ENCODE data around the gene SPINK2. TPM values are rescaled to one million over a fixed set of nuclear protein-coding genes. Genes with fewer than 3 reads are reported as not detected.

The SPINK2 gene
- total and polyA plus RNA-seq, 2 of the 8 experiments (the other 6 are each of a cell fraction or from before 2014, with no cell fraction given) = 0.89 to 1.4 TPM

GRCh38 chr4:56840559-56840958 lies 19.1 kb upstream of the SPINK2 start:
- no peaks in the 10 kb centered on the region for H3K79me2 ChIP-seq (ENCODE audit: control insufficient read depth in 1 of 2, insufficient read depth in 2 of 2, low read length in 2 of 2)
- H2BK20ac ChIP-seq (ENCODE audit: low read length) = no peak overlapping the region
- H3K23ac ChIP-seq (ENCODE audit: insufficient read length) = no peak overlapping the region
- H3K4me3 ChIP-seq (ENCODE audit: extremely low read depth in 1 of 4, insufficient read depth in 2 of 4, low read depth in 3 of 4, low read length in 4 of 4) = no peak overlapping the region
- no peak overlapping the region for H2BK5ac ChIP-seq (ENCODE audit: low read depth, low read length)
- no peak overlapping the region for H3K18ac ChIP-seq (ENCODE audit: extremely low read depth, low read length)
- H3K23me2 ChIP-seq (ENCODE audit: low read depth, low read length) = peaks cover 2% of the 10 kb centered on the region; the same call in 1 of the 2 replicates
- H3K27me3 ChIP-seq (replicated peaks in 1 of 4; ENCODE audit: control insufficient read depth in 3 of 4, extremely low read depth in 1 of 4, insufficient read depth in 3 of 4, low read length in 3 of 4) = peaks cover 31 to 45% (median 43%) of the 10 kb centered on the region in 4 experiments
- FAIRE-seq (no peak), DNase-seq (ENCODE audit: low read depth in 1 of 2, low spot score in 2 of 2) (no peak)
- H4K20me1 ChIP-seq (replicated peaks in 1 of 2; ENCODE audit: control insufficient read depth in 1 of 2, insufficient read depth in 2 of 2, low read length in 2 of 2) = peaks cover 3 to 8% of the 10 kb centered on the region in 2 experiments
- H3K27ac ChIP-seq (ENCODE audit: low read depth, low read length) = no peak overlapping the region
- no peak overlapping the region for H2AK5ac ChIP-seq (ENCODE audit: low read depth, low read length)
- ChIA-PET CTCF (ENCODE audit: partially characterized antibody) (interaction anchor here (0.6 to 2.0 kb wide), 6 partner anchors 18 to 186 kb away, joined by 3 to 5 read pairs (median 3); partner anchors contain the start of gene REST), POLR2A (ENCODE audit: partially characterized antibody) (no interaction called here)
- H2BK120ac ChIP-seq (replicated peaks; ENCODE audit: low read depth, low read length) = no peak overlapping the region
- no peak overlapping the region for H4K5ac ChIP-seq (ENCODE audit: insufficient read length, low read depth, low read length)
- H3K14ac ChIP-seq (ENCODE audit: insufficient read length) = no peak overlapping the region
- no peak overlapping the region for H3K56ac ChIP-seq (replicated peaks; ENCODE audit: insufficient read length, low read depth, low read length)
- no peak overlapping the region for H3K4ac ChIP-seq (replicated peaks; ENCODE audit: insufficient read length, low read depth, low read length)
- no peak overlapping the region for H2BK12ac ChIP-seq (ENCODE audit: low read depth, low read length)
- no peaks in the 10 kb centered on the region for H3K9me3 ChIP-seq (ENCODE audit: insufficient read depth in 2 of 2, low read depth in 1 of 2, low read length in 1 of 2)
- H3K9ac ChIP-seq (replicated peaks in 1 of 4; ENCODE audit: extremely low read depth in 1 of 4, low read depth in 3 of 4, low read length in 3 of 4) = no peak overlapping the region
- H4K91ac ChIP-seq (replicated peaks; ENCODE audit: insufficient read length, low read length) = no peak overlapping the region
- 95% methylated on average over 1 of the region's 2 CpGs; no CpG with 5 or more reads in 1 of the 2 experiments for WGBS, 2 experiments (ENCODE audit: extremely low coverage in 1 of 2, insufficient coverage in 1 of 2, insufficient read length in 1 of 2, insufficient replicate concordance in 2 of 2, low coverage in 1 of 2, low lambda C conversion rate in 2 of 2, missing lambda C conversion rate in 1 of 2)
- H3K79me1 ChIP-seq (ENCODE audit: low read depth, low read length) = no peaks in the 10 kb centered on the region
- no peak overlapping the region for H4K8ac ChIP-seq (ENCODE audit: extremely low read depth, insufficient read depth, low read length)
- H2AFZ ChIP-seq (ENCODE audit: low read length) = no peak overlapping the region
- H3K4me1 ChIP-seq (replicated peaks in 1 of 4; ENCODE audit: control insufficient read depth in 3 of 4, insufficient read depth in 4 of 4, low read length in 3 of 4) = peaks cover 4 to 15% (median 10%) of the 10 kb centered on the region in 4 experiments
- no peak overlapping the region for H3K4me2 ChIP-seq (ENCODE audit: insufficient read depth in 1 of 2, low read depth in 2 of 2, low read length in 2 of 2)
- no peak overlapping the region for H2BK15ac ChIP-seq (ENCODE audit: low read length)
- H3K36me3 ChIP-seq (ENCODE audit: control insufficient read depth in 2 of 4, insufficient read depth in 4 of 4, low read length in 3 of 4) = no peaks in the 10 kb centered on the region
- TF ChIP-seq SIRT6 (IDR thresholded peaks at IDR 0.05; ENCODE audit: low read length) (no peak), GABPA (IDR thresholded peaks at IDR 0.05; ENCODE audit: borderline replicate concordance, insufficient read depth, low read length) (no peak), TBP (IDR thresholded peaks at IDR 0.05; ENCODE audit: low read depth, low read length) (no peak), CHD2 (IDR thresholded peaks at IDR 0.05; ENCODE audit: low read length) (no peak), ZNF274 (IDR thresholded peaks at IDR 0.05; ENCODE audit: borderline replicate concordance, extremely low read depth, low read length) (no peak), SP2 (IDR thresholded peaks at IDR 0.05; ENCODE audit: low read length) (no peak), RAD21 (IDR thresholded peaks at IDR 0.05 in 1 of 2, conservative IDR thresholded peaks at IDR 0.05 in 1 of 2; ENCODE audit: low read depth in 2 of 2, low read length in 2 of 2) (no peak), RXRA (IDR thresholded peaks at IDR 0.05; ENCODE audit: insufficient read depth, low read depth, low read length) (no peak), JUND (IDR thresholded peaks at IDR 0.05; ENCODE audit: low read length) (no peak), ATF2 (IDR thresholded peaks at IDR 0.05; ENCODE audit: low read length) (no peak), CBX8 (IDR thresholded peaks at IDR 0.05; ENCODE audit: borderline replicate concordance, low read depth, low read length) (no peak), RBBP5 (IDR thresholded peaks at IDR 0.05; ENCODE audit: borderline replicate concordance, low read depth, low read length) (no peak)
- TF ChIP-seq, protein P1, sequence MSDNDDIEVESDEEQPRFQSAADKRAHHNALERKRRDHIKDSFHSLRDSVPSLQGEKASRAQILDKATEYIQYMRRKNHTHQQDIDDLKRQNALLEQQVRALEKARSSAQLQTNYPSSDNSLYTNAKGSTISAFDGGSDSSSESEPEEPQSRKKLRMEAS (IDR thresholded peaks at IDR 0.05) = no peak

Data from H1 (cell line).